Endothelial cell of umbilical vein (primary cell): Measurements from ENCODE around the gene RBM6. TPM values are rescaled to one million over a fixed set of nuclear protein-coding genes. Genes with fewer than 3 reads are reported as not detected.
A peak's percentile ranks its signal among the peaks of the same experiment; 100 is the strongest.

Experiments used
- Bru-seq: library from RNA; stranded (reverse); fragments of 400-500 nt; gene quantifications from one replicate; lab custom pipeline; 2021; lab: Mats Ljungman, UMichigan
- BruChase-seq, 2 experiments: library from RNA; stranded (reverse); fragments of 400-500 nt; gene quantifications; one replicate each; lab custom pipeline; 2021; lab: Mats Ljungman, UMichigan
- BruUV-seq: library from RNA; stranded (reverse); fragments of 400-500 nt; replicated peaks from 2 replicates; lab custom pipeline; 2021; lab: Mats Ljungman, UMichigan
- CTCF ChIA-PET: fragments of 300-600, 350-600 bp; sonication (Branson Sonifier 250); formaldehyde crosslinking; loops from one replicate; lab custom pipeline; 2021; ENCODE audit warnings: antibody characterized with exemption, inconsistent platforms; lab: Charles Lee
- POLR2A ChIA-PET: fragments of 300-600, 350-600 bp; sonication (Branson Sonifier 250); formaldehyde crosslinking; loops from one replicate; lab custom pipeline; 2021; ENCODE audit warnings: antibody characterized with exemption, inconsistent platforms; lab: Charles Lee
- DNase-seq: peaks from one replicate; pipeline ENCODE4 v3.0.0-alpha.2; 2011; ENCODE audit warnings: low read depth, low spot score
- FAIRE-seq: peaks from 2 replicates; lab custom pipeline; 2011; peaks lifted over from hg19 to GRCh38; lab: Jason Lieb, UNC
- H2AFZ ChIP-seq: 2 replicates; pipeline ENCODE4 v1.6.0; 2012; ENCODE audit warnings: low read depth, low read length, control low read depth, inconsistent platforms
- H3K27ac ChIP-seq: 2 replicates; pipeline ENCODE4 v1.5.1; 2011; ENCODE audit warnings: low read depth, mild to moderate bottlenecking, control low read depth, low read length, moderate library complexity; ENCODE audit not compliant: insufficient read depth
- H3K27me3 ChIP-seq, 2 experiments: 2 replicates each; pipeline versions ENCODE4 v1.6.0 to v1.6.1; 2011; ENCODE audit warnings: low read length in 2 of 2, mixed read lengths in 1 of 2; ENCODE audit not compliant: control insufficient read depth in 2 of 2, insufficient read depth in 2 of 2
- H3K36me3 ChIP-seq, 2 experiments: 2 replicates in 1 of 2; 3 replicates in 1 of 2; pipeline ENCODE4 v1.5.1; 2011; ENCODE audit warnings: low read length in 2 of 2, mild to moderate bottlenecking in 1 of 2, moderate library complexity in 1 of 2; ENCODE audit not compliant: control insufficient read depth in 2 of 2, insufficient read depth in 2 of 2; ENCODE audit errors: extremely low read depth in 1 of 2
- H3K4me1 ChIP-seq: 3 replicates; pipeline ENCODE4 v1.5.1; 2011; ENCODE audit warnings: mild to moderate bottlenecking, low read length; ENCODE audit not compliant: control insufficient read depth, insufficient read depth; ENCODE audit errors: extremely low read depth
- H3K4me2 ChIP-seq: 2 replicates; pipeline ENCODE4 v1.6.1; 2011; ENCODE audit warnings: low read length, control low read depth, mixed read lengths; ENCODE audit not compliant: insufficient read depth
- H3K4me3 ChIP-seq, 3 experiments: fragments of 200-600 bp in 1 of 3; sonication (generic), shearing (Covaris generic) in 1 of 3; replicated peaks in 1 of 3; 2 replicates each; pipeline ENCODE4 v1.5.1; 2011 to 2016; ENCODE audit warnings: control low read depth in 3 of 3, low read length in 3 of 3, mild to moderate bottlenecking in 2 of 3, inconsistent platforms in 1 of 3, low read depth in 1 of 3, moderate library complexity in 1 of 3; ENCODE audit not compliant: insufficient read depth in 1 of 3
- H3K79me2 ChIP-seq: 2 replicates; pipeline ENCODE4 v1.6.0; 2012; ENCODE audit warnings: low read length, inconsistent platforms; ENCODE audit not compliant: control insufficient read depth, insufficient read depth
- H3K9ac ChIP-seq: replicated peaks from 2 replicates; pipeline ENCODE3; 2011; ENCODE audit warnings: low read length, control low read depth; ENCODE audit not compliant: insufficient read depth; ENCODE audit errors: extremely low read depth
- H3K9me1 ChIP-seq: replicated peaks from 3 replicates; pipeline ENCODE4 v1.6.0; 2011; ENCODE audit warnings: mild to moderate bottlenecking, low read length; ENCODE audit not compliant: control insufficient read depth, insufficient read depth; ENCODE audit errors: extremely low read depth
- H3K9me3 ChIP-seq: replicated peaks from 2 replicates; pipeline ENCODE4 v1.5.1; 2012; ENCODE audit warnings: low read length, inconsistent platforms; ENCODE audit not compliant: control insufficient read depth, insufficient read depth
- H4K20me1 ChIP-seq: replicated peaks from 2 replicates; pipeline ENCODE3; 2011; ENCODE audit warnings: mild to moderate bottlenecking, low read length; ENCODE audit not compliant: control insufficient read depth, insufficient read depth; ENCODE audit errors: extremely low read depth
- CTCF ChIP-seq, 2 donors: IDR thresholded peaks; 1 replicate in 1 of 2; 2 replicates in 1 of 2; pipeline ENCODE4 v1.5.1; 2011; ENCODE audit warnings: low read length in 2 of 2, mild to moderate bottlenecking in 2 of 2, moderate library complexity in 2 of 2, control low read depth in 1 of 2, inconsistent platforms in 1 of 2, low read depth in 1 of 2; ENCODE audit not compliant: insufficient read depth in 1 of 2; ENCODE audit errors: extremely low read depth in 1 of 2
- EZH2 ChIP-seq: IDR thresholded peaks from 2 replicates; pipeline ENCODE4 v1.6.1; 2012; ENCODE audit warnings: borderline replicate concordance, low read depth, mild to moderate bottlenecking, moderate library complexity, low read length, inconsistent platforms; ENCODE audit not compliant: severe bottlenecking
- FOS ChIP-seq: IDR thresholded peaks from 2 replicates; pipeline ENCODE4 v1.6.1; 2011; ENCODE audit warnings: mild to moderate bottlenecking, low read length, moderate library complexity, borderline replicate concordance; ENCODE audit not compliant: insufficient read depth
- GATA2 ChIP-seq: IDR thresholded peaks from 2 replicates; pipeline ENCODE4 v1.7.0; 2011; ENCODE audit warnings: low read depth, mild to moderate bottlenecking, moderate library complexity, mixed read lengths, low read length; ENCODE audit not compliant: insufficient read length, insufficient read depth
- JUN ChIP-seq: IDR thresholded peaks from 2 replicates; pipeline ENCODE4 v1.6.1; 2011; ENCODE audit warnings: borderline replicate concordance, low read depth; ENCODE audit not compliant: insufficient read length, insufficient read depth
- MAX ChIP-seq: IDR thresholded peaks from 2 replicates; pipeline ENCODE4 v1.6.1; 2011; ENCODE audit not compliant: insufficient read depth, insufficient read length
- MYC ChIP-seq: IDR thresholded peaks from one replicate; pipeline ENCODE4 v1.6.1; 2011; ENCODE audit warnings: mild to moderate bottlenecking, low read depth, low read length
- POLR2A ChIP-seq: IDR thresholded peaks from 2 replicates; pipeline ENCODE4 v1.6.1; 2012; ENCODE audit warnings: low read depth, mild to moderate bottlenecking, control low read depth, low read length
- POLR2AphosphoS5 ChIP-seq: IDR thresholded peaks from 2 replicates; pipeline ENCODE4 v1.6.1; 2012; ENCODE audit warnings: low read depth, mild to moderate bottlenecking, control low read depth, low read length, moderate library complexity; ENCODE audit not compliant: insufficient read depth
- dilution Hi-C: fragments of 300-500 bp; cut with MboI; formaldehyde crosslinking; loops from one replicate; pipeline ENCODE4 v1.15.0; 2019; ENCODE audit warnings: low sequenced_read_pairs; ENCODE audit not compliant: extremely low pct_ligation_motif_present
- intact Hi-C: fragments of 100-400 bp; cut with micrococcal nuclease; formaldehyde crosslinking; loops from one replicate; pipeline ENCODE4 v1.10.0; 2022
- long read RNA-seq: library from polyadenylated mRNA; stranded (forward); transcript quantifications from one replicate; pipeline ENCODE4 v2.0.0, GENCODE V29; 2021
- polyA minus RNA-seq, 3 experiments: library from RNA; depleted of rRNA, polyadenylated mRNA; stranded (reverse); fragments of >200 nt; gene quantifications; 1 replicate in 1 of 3; 2 replicates in 2 of 3; pipeline ENCODE4 v1.2.3, GENCODE V29; 2011
- polyA plus RNA-seq, 4 experiments: library from polyadenylated mRNA; depleted of rRNA in 3 of 4; stranded (reverse) in 3 of 4; unstranded in 1 of 4; fragments of >200 nt; gene quantifications; 2 replicates each; pipeline versions ENCODE4 v1.2.1 to v1.2.3, GENCODE V29; 2011 to 2012; ENCODE audit warnings: missing spikeins in 1 of 4
- total RNA-seq: library from RNA; stranded (reverse); gene quantifications from 2 replicates; pipeline ENCODE4 v1.2.3, GENCODE V29; 2021

Gene RBM6
- 94.5 and 96.0 TPM in 2 replicates for total RNA-seq
- polyA plus RNA-seq: 24.6 and 30.4 TPM in 2 replicates
- 28.6 and 40.1 TPM in 2 replicates for polyA plus RNA-seq (2011; cell fraction: cytosol; rRNA removed)
- polyA plus RNA-seq (2011; cell fraction: nucleus; rRNA removed): 234 and 297 TPM in 2 replicates
- 46.8 and 52.9 TPM in 2 replicates for polyA plus RNA-seq (2012)
- polyA minus RNA-seq: 42.3 and 48.9 TPM in 2 replicates
- polyA minus RNA-seq (2011; cell fraction: cytosol; rRNA and poly(A)+ RNA removed): 14.5 TPM
- 75.8 and 91.7 TPM in 2 replicates for polyA minus RNA-seq (2011; cell fraction: nucleus; rRNA and poly(A)+ RNA removed)
- percentile 85 among the genes with signal in this experiment for Bru-seq, nascent RNA
- percentile 91 among the genes with signal in this experiment for BruChase-seq, experiment 1, labeled RNA remaining after a 6-hour chase
- percentile 90 among the genes with signal in this experiment for BruChase-seq, experiment 2, labeled RNA remaining after a 2-hour chase
- long read RNA-seq, transcript RBM6-201 (21 exons, 3,750 nt): minor isoform, 10 of 77 reads
- long read RNA-seq, transcript RBM6-210 (17 exons, 2,260 nt): major isoform, 12 of 77 reads
- long read RNA-seq, partial matches to known transcripts: 6 of 77 reads
- long read RNA-seq, other reads (novel, unspliced or antisense): 46 of 77 reads

GRCh38 chr3:49939858-49940666 is at the start of gene RBM6:
Gene RBM6, plus strand, starts transcription at chr3:49940150. Its CDS starts 22,492 bp downstream, at chr3:49962642.
- DNase-seq (peak; percentile 97), FAIRE-seq (peak; percentile 99)
- Histone ChIP-seq H3K4me1 (peaks cover 5% of the 10 kb centered on the region), H4K20me1 (peaks cover 2% of the 10 kb centered on the region), H3K9me3 (no peaks in the 10 kb centered on the region), H3K4me2 (peak within 1 kb of the TSS; percentile 67), H3K9ac (peak within 1 kb of the TSS; percentile 79), H3K27ac (peak within 1 kb of the TSS; percentile 64), H3K79me2 (peaks cover 42% of the 10 kb centered on the region), H3K4me3 (peak within 1 kb of the TSS; percentile 44 to 85 (median 84)), H3K36me3 (no peaks in the 10 kb centered on the region), H3K9me1 (no peaks in the 10 kb centered on the region), H2AFZ (peak within 1 kb of the TSS; percentile 52), H3K27me3 (no peaks in the 10 kb centered on the region)
- TSS peak; percentile 84 for BruUV-seq
- dilution Hi-C loops (no loop called here), intact Hi-C loops (loop anchor here (1.0 to 10.0 kb wide), 2 partner anchors 11 to 145 kb away; partner anchors contain the start of genes MON1A and RBM5)
- ChIA-PET CTCF (interaction anchor here (0.7 to 2.1 kb wide), 8 partner anchors 10 to 239 kb away, joined by 3 to 16 read pairs (median 3); partner anchors contain the start of genes INKA1 and MON1A), POLR2A (interaction anchor here (0.9 to 3.6 kb wide), 5 partner anchors 10 to 151 kb away, joined by 3 to 19 read pairs (median 5); partner anchors contain the start of gene MON1A)
- TF ChIP-seq JUN (no peak), FOS (peak; percentile 23), EZH2 (no peak), CTCF (IDR thresholded peaks at IDR 0.05; ENCODE audit: extremely low read depth in 1 of 2, insufficient read depth in 1 of 2, low read depth in 1 of 2, low read length in 2 of 2) (no peak), MAX (peak; percentile 80), GATA2 (no peak), MYC (no peak), POLR2AphosphoS5 (peak; percentile 98), POLR2A (peak; percentile 98)
